GM12873 (cell line): ENCODE measurements around the gene OTULIN.
A peak's percentile ranks its signal among the peaks of the same experiment; 100 is the strongest.

ENCODE experiments used
- TF ChIP-seq, protein P1 (sequence below): IDR thresholded peaks from 2 replicates; pipeline ENCODE4 v1.5.1; 2012; ENCODE audit warnings: low read depth, mild to moderate bottlenecking, moderate library complexity, low read length, control low read depth; ENCODE audit not compliant: insufficient read depth; ENCODE audit errors: missing control alignments

OTULIN gene

GRCh38 chr5:14684757-14685156 is 20.2 kb downstream of the OTULIN start:
- TF ChIP-seq, protein P1, sequence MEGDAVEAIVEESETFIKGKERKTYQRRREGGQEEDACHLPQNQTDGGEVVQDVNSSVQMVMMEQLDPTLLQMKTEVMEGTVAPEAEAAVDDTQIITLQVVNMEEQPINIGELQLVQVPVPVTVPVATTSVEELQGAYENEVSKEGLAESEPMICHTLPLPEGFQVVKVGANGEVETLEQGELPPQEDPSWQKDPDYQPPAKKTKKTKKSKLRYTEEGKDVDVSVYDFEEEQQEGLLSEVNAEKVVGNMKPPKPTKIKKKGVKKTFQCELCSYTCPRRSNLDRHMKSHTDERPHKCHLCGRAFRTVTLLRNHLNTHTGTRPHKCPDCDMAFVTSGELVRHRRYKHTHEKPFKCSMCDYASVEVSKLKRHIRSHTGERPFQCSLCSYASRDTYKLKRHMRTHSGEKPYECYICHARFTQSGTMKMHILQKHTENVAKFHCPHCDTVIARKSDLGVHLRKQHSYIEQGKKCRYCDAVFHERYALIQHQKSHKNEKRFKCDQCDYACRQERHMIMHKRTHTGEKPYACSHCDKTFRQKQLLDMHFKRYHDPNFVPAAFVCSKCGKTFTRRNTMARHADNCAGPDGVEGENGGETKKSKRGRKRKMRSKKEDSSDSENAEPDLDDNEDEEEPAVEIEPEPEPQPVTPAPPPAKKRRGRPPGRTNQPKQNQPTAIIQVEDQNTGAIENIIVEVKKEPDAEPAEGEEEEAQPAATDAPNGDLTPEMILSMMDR: no peak

DNA sequence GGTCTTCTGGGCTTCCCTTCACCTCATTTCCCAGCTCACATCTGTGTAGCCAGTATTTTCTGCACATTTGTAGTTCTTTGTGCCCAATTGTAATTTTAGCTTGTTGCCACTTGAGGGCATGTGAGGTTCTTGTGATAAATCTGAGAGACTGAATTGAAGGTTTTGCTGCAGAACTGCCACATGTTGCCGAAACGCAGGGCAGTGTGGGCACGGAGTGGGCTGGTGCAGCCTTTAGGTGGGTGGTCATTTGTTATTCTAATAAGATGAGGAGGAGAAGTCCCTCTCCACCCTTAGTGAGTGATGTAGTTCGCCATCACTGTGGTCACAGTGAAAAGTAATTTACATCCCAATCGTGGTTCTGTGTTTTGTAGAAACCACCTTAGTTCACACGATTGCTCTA is 21.2 kb downstream of the OTULIN start:
- TF ChIP-seq, protein P1: peak; percentile 71

DNA sequence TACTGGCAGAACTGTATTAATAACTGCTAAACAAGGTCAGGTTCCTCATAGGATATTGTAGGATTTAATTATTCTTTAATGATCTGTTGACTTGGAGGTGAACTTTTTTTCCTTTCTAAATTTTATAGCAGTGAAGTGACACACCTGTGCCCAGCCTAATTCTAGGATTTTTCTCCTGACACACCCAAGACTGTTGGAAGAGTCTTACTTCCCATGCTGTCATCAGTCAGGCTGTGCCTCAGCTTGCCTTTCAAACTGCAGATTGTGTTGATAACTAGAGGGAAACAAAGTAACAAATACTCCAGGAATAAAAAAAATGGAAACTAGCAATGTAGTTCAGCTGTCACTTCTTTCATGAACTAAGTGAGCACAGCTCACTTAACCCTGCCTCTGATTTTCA is 22.0 kb downstream of the OTULIN start:
- TF ChIP-seq, protein P1: no peak

GRCh38 chr5:14687023-14687665 is 22.6 kb downstream of the OTULIN start:
- TF ChIP-seq, protein P1: no peak

GRCh38 chr5:14693070-14693469 is 28.6 kb downstream of the OTULIN start:
- TF ChIP-seq, protein P1: no peak

DNA sequence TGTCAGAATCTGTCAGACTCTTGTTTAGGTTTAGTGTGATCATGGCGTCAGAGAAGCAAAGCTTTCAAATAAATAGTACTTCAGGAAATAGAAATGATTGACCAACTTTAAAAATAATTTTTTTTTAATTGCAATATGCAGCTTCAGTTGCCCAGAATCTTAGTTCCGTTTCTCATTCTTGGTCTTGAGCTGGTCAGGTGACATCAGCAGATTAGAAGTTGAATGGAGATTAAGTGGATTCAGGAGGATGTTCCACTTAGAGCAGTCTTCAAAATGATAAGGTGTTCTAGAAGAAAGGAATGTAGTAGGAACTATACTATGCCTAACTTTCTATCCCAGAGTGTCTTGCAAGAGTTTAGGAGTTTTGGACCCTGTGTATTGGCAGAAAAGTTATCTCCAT is 30.6 kb downstream of the OTULIN start:
- TF ChIP-seq, protein P1: no peak

DNA sequence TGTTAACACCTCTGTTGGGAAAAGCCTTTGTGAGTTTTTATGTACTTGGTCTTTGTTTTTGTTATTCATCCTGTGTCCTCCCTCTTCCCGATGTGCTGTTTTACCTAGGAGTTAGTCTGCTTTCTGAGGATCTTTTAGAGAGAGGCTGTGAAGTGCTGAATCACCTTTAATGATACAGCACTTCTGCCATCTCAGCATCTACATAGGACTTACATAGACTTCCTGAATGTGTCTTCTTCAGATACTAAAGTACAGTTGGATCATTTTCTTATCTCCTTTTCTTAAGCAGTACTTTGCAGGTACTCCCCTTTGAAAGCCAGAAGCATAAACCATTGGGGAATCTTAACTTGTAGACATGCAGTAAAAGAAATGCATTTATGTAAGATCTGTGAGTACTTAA is 31.5 kb downstream of the OTULIN start:
- TF ChIP-seq, protein P1: no peak
